AG08395 (cell line): ENCODE data around the gene RAPSN.

Source experiments
- DNase-seq: peaks from one replicate; pipeline ENCODE4 v3.0.0; 2012; ENCODE audit warnings: mixed read lengths, low spot score

The RAPSN gene

DNA sequence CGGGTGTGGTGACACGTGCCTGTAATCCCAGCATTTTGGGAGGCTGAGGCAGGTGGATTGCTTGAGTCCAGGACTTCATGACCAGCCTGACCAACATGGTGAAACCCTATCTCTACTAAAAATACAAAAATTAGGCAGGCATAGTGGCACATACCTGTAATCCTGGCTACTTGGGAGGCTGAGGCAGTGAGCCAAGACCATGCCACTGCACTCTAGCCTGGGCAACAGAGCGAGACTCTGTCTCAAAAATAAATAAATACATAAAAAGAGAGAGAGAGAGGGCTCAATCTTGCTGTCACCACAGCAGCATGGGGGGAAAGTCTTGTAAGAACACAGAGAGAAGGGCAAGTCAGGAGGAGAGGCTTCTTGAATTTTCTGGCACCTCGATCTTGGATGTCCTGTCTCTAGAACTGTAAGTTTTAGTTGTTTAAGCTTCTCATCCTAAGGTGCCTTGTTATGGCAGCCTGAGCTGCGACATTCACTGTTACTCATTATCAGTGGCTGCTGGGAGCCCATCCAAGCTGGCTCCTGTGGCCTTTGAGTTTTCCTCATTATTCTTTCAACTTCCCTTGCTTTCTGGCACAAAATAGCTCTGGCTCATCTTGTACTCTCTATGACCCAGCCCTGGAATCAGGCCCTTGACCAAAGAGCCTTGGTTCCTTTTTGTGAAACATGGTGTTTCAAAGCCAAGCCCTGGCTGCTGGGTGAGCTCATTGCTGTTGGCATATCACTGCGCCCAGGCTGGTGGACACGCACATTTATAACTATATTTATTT is 14.7 kb downstream of the RAPSN start:
- DNase-seq = peak; percentile 90

DNA sequence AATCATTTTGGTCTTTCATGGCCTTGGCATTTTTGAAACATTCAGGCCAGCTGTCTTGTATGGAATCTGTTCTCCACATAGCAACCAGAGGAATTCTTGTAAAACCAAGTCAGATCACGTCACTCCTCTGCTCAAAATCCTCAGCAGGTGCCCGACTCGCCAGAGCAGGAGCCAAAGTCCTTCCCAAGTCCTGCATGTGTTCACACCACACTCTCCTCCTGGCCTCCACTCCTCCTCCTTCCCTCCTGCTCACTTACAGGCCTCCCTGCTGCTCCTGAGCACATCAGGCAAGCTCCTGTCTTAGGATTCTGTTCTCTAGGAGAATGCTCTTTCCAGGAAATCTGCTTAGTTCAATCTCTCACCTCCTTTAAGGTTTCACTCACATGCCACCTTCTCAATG is 15.8 kb downstream of the RAPSN start:
- DNase-seq = no peak

DNA sequence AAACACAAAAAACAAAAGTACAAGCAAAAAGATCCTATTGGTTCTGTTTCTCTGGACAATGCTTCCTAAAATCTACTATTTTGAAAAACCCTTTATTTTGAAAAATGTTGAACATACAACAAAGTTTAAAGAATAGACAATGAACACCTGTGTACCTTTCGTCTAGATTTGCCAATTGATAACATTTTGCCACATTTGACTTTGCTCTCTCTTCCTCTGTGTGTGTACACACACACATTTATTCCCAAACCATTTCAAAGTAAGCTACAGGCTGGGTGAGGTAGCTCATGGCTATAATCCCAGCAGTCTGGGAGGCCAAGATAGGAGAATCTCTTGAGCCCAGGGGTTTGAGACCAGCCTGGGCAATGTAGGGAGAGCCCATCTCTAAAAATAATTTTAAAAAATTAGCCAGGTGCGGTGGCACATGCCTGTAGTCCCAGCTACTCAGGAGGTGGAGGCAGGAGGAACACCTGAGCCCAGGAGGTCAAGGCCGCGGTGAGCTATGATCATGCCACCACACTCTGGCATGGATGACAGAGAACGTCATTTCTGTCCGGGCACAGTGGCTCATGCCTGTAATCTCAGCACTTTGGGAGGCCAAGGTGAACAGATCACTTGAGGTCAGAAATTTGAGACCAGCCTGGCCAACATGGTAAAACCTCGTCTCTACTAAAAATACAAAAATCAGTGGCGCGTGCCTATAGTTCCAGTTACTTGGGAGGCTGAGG is 17.4 kb downstream of the RAPSN start:
- DNase-seq = no peak

DNA sequence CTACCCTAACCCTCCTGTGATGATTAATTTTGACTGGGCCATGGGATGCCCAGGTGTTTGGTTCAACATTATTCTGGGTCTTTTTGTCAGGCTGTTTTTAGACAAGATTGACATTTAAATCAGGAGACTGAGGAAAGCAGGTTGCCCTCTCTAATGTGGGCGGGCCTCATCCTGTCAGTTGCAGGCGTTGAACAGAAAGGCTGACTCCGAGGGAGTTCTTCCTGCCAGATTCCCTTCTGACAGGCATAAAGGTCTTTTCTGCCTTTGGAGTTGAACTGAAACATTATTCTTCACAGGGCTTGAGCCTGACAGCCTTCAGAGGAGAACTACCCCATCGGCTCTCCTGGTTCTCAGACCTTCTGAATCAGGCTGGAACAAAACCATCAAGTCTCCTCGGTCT is 18.4 kb downstream of the RAPSN start:
- DNase-seq = no peak

DNA sequence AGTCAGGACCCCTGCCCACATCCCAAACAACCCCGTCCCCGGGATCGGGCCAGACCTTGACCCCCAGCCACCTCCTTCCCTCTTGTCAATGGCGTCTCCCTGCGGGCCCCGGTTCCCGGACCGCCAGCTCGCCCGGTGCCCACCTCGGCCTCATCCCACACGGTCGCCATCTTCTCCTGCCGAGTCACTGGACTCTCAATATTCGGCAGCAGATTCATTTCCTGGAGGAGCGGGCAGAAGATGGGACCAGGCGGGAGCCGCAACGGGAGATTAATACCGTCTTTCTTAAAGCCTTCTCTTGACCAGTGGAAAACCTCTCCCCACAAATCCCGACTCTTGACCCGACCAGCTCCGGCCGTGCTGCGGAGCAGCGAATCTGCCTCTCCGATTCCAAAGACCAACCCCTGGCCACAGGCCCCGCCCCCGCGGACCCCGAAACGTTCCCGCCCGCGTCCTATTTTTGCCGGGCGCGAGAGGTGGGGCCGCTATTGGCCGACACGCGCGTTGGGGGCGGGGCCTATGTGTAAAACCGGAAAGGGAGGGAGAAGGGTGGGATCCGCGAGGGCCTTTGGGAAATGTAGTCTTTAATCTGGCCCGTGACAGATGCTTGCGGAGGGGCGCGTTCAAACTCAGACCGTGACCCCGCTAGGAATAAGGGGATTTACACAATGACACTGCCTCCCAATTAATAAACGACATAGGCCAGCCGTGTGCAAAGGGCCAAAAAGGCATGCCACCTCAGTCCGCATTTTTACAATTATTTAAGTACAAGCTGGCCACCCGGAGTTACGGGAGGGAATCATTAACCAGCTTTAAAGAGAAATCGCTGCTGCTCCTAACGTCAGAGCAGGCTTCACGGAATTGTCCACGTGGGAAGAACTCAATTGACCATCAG is 22.6 kb downstream of the RAPSN start, which contains the start of gene PSMC3:
TSS of gene PSMC3 (minus strand) at position 378 of the 895 bp plus-strand sequence. CDS start at position 218, 160 bp downstream.
- peak; percentile 97 for DNase-seq

DNA sequence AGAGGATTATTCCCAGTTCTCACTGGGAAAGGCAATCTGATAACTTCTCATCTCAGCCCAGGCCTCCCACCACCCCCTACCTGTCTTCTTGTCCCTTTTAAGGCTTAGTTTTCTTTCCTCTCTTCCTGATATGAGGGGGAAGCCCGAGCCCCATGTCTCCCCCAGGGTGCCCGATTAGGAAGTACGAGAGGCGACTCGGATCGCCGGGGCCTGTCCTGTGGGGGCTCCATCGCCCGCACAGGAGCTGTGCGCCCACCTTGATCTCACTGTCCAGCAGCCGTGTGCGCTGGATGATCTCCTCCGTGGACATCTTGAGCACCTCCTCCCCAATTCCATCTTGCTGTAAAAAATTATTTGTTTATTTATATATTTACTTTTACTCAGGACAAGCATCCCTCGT is 23.3 kb downstream of the RAPSN start:
- DNase-seq = no peak

DNA sequence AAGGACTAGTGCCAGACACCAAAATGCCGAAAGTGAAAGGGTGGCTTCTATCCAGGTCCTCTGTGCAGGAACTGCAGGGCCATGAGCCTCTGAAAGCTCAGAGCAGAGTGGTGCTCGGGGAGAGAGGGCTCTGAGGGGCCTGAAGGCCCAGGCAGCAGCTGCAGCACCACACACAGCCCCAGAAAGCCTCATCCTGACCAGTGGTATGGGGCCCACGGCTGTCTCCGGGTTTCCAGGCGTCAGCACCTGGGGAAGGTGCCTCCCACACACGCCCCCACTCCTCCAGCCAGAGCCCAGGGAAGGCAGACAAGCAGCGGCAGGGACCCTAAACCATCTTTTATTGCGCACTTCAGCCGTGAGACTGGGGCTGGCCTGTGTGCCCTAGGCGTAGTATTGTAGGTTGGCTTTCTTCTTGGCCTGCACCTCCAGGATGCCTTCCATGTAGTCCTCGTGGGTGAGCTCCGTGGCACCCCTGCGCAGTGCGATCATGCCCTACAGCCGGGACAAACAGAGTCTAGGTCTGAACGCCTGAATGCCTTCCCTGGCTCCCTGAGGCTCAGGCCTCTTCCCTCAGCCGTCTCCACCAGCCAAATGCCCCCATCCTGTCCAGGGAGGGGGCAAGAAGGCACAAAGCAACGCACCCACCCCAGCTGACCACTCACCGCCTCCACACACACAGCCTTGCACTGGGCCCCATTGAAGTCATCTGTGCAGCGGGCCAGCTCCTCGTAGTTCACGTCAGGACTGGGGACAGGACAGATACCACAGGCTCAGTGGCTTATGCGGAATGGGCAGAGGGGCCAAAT is 30.3 kb downstream of the RAPSN start:
- DNase-seq = no peak

DNA sequence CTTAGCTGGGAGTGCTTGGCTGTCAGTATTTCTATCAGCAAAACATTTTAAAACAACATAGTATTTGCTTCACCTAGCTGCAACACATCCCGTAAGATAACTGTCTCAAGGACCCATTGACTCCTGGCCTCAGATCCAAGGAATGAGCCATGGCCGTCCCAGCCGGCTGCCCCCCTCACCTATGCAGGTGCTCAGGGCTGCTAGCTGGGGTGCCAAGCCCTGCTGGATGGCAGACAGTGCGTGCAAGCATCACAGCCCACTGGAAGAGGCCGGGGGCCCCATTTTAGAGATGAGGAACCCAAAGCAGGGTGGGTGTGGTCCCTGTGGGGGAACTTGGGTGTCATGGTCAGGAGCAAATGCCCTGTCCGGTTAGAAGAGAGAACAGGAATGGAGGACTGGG is 31.2 kb downstream of the RAPSN start:
- DNase-seq = no peak

DNA sequence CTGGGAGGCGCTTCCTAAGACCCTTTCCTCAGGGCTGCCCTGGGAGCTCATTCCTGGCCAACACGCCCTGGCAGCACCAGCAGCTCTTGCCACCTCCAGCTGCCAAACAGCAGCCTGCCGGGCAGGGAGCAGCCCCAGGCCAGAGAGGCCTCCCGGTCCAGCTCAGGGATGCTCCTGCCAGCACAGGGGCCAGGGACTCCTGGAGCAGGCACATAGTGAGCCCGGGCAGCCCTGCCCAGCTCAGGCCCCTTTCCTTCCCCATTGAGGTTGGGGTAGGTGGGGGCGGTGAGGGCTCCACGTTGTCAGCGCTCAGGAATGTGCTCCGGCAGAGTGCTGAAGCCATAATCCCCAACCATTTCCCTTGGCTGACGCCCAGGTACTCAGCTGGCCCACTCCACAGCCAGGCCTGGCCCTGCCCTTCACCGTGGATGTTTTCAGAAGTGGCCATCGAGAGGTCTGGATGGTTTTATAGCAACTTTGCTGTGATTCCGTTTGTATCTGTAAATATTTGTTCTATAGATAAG is 32.9 kb downstream of the RAPSN start:
- DNase-seq = peak; percentile 97

DNA sequence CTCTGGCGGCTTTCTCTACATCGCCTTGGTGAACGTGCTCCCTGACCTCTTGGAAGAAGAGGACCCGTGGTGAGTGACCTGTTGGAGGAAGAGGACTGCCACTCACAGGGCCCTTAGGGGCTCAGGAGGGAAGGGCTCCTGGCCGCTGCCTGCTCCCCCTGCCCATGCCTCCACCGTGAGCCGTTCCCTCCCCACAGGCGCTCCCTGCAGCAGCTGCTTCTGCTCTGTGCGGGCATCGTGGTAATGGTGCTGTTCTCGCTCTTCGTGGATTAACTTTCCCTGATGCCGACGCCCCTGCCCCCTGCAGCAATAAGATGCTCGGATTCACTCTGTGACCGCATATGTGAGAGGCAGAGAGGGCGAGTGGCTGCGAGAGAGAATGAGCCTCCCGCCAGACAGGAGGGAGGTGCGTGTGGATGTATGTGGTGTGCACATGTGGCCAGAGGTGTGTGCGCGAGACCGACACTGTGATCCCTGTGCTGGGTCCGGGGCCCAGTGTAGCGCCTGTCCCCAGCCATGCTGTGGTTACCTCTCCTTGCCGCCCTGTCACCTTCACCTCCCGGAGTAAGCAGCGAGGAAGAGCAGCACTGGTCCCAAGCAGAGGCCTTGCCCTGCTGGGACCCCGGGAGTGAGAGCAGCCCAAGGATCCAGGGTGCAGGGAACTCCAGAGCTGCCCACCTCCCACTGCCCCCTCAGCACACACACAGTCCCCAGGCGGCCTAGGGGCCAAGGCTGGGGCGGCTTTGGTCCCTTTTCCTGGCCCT is 33.7 kb downstream of the RAPSN start:
- DNase-seq = no peak

DNA sequence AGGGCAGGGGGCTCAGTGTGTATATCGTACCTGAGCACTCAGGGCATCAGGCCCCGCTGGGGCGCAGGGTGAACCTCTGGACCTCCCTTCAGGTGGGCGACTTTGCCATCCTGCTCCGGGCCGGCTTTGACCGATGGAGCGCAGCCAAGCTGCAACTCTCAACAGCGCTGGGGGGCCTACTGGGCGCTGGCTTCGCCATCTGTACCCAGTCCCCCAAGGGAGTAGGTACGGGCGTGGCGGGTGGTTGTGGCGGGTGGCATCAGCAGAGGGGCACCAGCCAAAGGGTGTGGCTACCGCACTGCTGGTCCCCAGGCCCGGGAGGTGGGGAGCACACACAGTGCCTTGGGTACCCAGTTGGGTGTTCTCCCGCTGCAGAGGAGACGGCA is 34.3 kb downstream of the RAPSN start:
- no peak for DNase-seq

DNA sequence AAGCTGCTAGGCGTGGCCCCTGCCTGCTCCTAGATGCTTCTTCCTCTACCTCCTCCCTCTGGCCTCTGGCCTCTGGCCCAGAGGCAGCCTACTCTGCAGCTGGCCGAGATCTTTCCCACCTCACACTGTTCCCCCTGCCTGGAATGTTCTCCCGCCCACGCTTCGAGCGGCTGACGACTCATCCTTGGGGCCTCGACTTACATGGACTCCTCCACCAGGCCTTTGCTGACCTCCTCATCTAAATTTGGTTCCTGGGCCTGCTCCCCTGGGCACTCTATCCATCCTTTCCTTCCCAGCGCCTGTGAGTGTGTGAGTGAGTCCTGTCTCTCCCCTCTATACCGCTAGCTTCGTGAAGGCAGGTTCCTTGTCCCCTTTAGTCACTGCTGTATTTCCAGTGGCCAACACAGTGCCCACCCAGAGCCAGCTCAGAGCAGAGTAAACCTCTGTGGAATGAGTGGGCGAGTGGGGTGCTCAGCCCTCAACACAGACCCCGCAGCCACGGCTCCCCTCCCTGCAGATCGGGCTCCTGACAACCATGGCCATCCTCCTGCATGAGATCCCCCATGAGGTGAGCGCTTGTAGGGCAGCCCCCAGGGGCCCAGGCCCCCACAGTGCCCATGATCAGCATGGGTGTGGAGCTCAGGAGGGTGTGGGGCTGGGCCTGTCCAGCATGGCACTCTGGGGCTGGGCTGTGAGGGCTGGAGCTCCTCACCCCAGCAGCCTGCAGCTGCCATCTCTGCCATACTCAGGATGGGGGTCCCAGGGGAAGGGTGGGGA is 34.8 kb downstream of the RAPSN start:
- DNase-seq = peak; percentile 45

DNA sequence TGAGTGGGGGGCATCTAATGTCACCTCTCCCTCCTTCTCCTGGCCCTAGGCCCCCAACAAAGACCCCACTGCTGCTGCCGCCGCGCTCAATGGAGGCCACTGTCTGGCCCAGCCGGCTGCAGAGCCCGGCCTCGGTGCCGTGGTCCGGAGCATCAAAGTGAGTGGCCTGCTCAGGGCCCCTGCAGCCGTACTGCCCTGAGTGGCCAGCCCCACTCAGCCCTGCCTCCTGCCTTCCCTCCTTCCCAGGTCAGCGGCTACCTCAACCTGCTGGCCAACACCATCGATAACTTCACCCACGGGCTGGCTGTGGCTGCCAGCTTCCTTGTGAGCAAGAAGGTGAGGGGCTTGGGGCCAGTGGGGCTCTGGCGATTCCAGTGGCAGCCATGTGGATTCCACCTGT is 35.6 kb downstream of the RAPSN start:
- DNase-seq = no peak

DNA sequence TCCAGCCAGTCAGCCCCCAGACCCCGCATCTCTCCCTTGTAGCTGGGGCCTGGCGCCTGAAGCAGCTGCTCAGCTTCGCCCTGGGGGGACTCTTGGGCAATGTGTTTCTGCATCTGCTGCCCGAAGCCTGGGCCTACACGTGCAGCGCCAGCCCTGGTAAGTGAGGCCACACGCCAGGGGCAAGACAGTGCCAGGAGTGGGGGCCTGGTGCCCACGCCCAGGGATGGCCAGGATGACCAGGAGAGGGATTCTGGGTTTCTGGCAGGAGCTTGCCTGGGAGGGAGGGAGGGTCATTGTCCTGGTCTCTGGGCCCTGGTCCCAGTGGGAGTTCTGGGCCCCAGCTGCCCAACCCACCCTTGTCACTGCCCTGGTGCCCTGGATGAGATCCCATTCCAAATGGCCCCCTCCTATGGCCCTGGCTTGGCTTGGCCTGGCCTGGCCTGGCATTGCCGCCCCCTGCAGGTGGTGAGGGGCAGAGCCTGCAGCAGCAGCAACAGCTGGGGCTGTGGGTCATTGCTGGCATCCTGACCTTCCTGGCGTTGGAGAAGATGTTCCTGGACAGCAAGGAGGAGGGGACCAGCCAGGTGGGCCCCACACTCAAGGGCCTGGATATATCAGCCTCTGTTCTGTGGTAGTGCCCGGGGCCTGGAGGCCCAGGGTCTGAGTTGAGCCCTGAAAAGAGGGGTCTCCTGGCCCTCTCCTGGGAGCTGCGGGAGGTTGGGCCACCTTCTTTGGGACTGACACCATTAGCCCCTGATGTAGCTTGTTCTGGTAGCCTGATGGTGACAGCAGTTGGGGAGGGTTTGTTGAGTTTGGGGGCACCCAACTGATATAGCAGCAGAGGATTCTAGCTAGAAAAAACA is 36.8 kb downstream of the RAPSN start:
- DNase-seq = no peak

DNA sequence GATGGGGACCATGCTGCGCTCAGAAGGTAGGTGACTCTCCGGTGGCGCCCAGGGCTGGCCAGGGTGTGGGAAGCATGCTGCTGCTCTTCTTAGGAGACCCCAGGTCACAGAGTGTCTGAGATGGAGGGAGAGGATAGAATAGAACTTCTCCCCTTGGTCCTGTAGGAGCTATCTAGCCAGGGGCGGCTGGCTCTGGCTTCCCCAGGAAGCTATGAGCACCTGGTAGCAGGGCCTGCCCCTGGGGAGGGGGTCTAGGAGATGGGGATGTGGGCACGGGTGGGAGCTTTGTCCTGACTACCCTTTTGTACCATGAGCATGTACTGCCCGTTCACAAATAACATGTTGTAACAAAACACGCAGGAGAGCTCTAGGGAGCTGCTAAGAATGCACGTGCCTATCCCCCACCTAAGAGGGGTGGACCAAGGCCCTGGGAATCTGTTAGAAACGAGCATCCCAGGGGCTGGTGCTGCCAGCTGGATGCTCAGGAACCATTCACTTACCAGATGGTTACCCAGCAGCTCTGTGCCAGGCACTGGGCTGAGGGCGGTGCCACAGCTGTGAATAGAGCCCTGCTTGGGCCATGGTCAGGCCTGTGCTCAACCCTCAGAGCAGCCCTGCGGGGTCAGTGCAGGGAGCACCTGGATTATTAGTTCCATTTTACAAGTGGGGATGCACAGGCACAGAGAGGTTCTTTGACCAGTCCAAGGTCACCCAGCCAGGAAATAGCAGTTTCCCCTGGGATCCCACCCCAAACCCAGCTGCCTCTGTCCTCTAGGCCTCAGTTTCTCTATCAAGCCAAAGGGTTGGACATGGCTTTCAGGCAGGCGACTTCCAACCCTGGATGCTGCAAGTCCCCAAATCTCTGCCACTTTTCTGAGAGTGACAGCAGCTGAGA is 38.3 kb downstream of the RAPSN start:
- no peak for DNase-seq

DNA sequence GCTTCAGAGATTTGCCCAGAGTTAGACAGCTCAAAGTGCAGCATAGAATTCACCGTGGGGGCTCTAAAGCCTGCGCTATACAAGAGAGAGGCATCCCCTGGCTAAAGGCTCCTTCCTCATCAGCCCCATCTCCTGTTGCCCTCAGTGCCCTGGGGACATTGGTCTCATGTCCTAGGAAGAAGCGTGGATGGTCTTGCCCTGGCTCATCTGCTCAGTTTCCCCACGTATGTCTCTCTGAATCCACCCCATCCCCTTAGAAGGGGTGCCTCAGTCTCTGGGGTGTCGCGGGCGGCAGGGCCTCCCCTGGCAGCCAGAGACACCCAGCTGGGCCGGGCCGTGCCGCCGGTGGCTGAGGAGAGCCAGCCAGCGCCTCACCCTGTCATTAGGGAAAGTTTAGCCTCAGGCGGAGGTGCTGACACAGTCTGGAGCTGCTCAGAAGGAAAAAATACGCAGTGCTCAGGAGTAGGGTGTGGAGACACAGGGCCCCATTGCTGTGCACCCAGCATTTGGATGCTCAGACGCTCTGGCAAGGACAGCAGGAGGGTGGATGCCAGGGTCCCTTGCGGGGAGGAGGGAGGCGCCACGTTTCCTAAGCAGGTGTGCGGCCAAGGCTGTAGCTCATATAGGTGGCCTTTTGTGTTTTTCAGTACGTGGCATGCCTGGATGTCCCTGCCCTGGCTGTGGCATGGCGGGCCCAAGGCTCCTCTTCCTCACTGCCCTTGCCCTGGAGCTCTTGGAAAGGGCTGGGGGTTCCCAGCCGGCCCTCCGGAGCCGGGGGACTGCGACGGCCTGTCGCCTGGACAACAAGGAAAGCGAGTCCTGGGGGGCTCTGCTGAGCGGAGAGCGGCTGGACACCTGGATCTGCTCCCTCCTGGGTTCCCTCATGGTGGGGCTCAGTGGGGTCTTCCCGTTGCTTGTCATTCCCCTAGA is 39.2 kb downstream of the RAPSN start:
- peak; percentile 47 for DNase-seq
